ENCODE results near the gene GJA9.

DNA sequence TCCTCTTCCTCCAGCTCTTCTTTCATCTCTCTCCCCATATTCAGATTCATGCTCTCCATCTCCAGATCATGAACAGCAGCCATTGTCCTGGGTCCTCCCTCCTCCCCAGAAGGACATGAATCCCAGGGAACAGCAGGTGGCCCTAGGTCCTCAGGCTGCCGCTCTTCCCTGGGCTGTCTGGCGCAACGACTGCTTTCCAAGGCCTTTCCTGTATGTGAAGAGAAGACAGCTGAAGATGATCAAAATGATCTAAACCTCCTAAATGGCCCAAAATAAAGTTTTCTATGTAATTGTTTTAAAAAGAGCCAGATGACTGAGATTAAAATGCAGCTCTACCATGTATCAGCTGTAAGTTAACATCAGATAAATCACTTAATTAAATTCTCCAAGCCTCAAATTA, 37.7 kb upstream of the GJA9 start:
- no peak for TF ChIP-seq POLR2AphosphoS5 (IDR thresholded peaks at IDR 0.05)
- TF ChIP-seq, protein P1, sequence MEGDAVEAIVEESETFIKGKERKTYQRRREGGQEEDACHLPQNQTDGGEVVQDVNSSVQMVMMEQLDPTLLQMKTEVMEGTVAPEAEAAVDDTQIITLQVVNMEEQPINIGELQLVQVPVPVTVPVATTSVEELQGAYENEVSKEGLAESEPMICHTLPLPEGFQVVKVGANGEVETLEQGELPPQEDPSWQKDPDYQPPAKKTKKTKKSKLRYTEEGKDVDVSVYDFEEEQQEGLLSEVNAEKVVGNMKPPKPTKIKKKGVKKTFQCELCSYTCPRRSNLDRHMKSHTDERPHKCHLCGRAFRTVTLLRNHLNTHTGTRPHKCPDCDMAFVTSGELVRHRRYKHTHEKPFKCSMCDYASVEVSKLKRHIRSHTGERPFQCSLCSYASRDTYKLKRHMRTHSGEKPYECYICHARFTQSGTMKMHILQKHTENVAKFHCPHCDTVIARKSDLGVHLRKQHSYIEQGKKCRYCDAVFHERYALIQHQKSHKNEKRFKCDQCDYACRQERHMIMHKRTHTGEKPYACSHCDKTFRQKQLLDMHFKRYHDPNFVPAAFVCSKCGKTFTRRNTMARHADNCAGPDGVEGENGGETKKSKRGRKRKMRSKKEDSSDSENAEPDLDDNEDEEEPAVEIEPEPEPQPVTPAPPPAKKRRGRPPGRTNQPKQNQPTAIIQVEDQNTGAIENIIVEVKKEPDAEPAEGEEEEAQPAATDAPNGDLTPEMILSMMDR (IDR thresholded peaks at IDR 0.05), result no peak

Data from transverse colon (tissue), 4 donors.